Measurements from ENCODE around the gene CDH13.

- no peak for TF ChIP-seq CTCF (IDR thresholded peaks at IDR 0.05)
- no peak for TF ChIP-seq POLR2A (IDR thresholded peaks at IDR 0.05; ENCODE audit: low read depth)
- no peak for TF ChIP-seq EP300 (IDR thresholded peaks at IDR 0.05)
Observed at GRCh38 chr16:82703161-82703560, 76.4 kb downstream of the CDH13 start.

Data from esophagus muscularis mucosa (tissue), 4 donors.